ENCODE results near the gene PNMA3. TPM values are rescaled to one million over a fixed set of nuclear protein-coding genes. Genes with fewer than 3 reads are reported as not detected.

Gene PNMA3
- total and polyA plus RNA-seq, 10 of the 15 experiments (the other 5 are each of a cell fraction or from before 2014, with no cell fraction given), result 0.06 TPM; not detected in 9

Small RNAs within 50 kb of the gene (small RNA-seq; reads per million reads assigned to genes)
- not detected for gene AC243428.1

Other genes starting within 250 kb of the PNMA3 start
- gene CETN2, start 225.7 kb upstream of the PNMA3 start, total RNA-seq (2014; rRNA removed), result 12.7 and 14.0 TPM in 2 replicates
- 21.1 and 23.0 TPM in 2 replicates for gene CETN2, start 225.7 kb upstream of the PNMA3 start, total RNA-seq (2014; rRNA removed; fragmentation: Illumina TruSeq; extraction: Trizol)
- 11.4 and 12.0 TPM in 2 replicates for gene CETN2, start 225.7 kb upstream of the PNMA3 start, total RNA-seq (2021)
- gene CETN2, start 225.7 kb upstream of the PNMA3 start, polyA plus RNA-seq (2011; rRNA removed), result 15.9 and 20.0 TPM in 2 replicates
- 26.2 and 33.5 TPM in 2 replicates for gene CETN2, start 225.7 kb upstream of the PNMA3 start, polyA plus RNA-seq (2014; fragmentation: Illumina TruSeq; extraction: Trizol)
- 10 to 100 TPM; 18.9 to 26.1 TPM for gene CETN2, start 225.7 kb upstream of the PNMA3 start, polyA plus RNA-seq (2014; fragmentation: Nextera tagmentation; extraction: Ambion mirVana)
- 9.4 and 13.8 TPM in 2 replicates for gene CETN2, start 225.7 kb upstream of the PNMA3 start, polyA plus RNA-seq (2014; rRNA removed)
- 10 to 100 TPM; 27.4 to 30.3 TPM for gene CETN2, start 225.7 kb upstream of the PNMA3 start, polyA plus RNA-seq (2016; fragmentation: Nextera tagmentation; extraction: Ambion mirVana)
- gene NSDHL, start 225.4 kb upstream of the PNMA3 start, total RNA-seq (2014; rRNA removed), result 22.9 and 25.9 TPM in 2 replicates
- gene NSDHL, start 225.4 kb upstream of the PNMA3 start, total RNA-seq (2014; rRNA removed; fragmentation: Illumina TruSeq; extraction: Trizol), result 16.0 and 16.9 TPM in 2 replicates
- 23.5 and 24.2 TPM in 2 replicates for gene NSDHL, start 225.4 kb upstream of the PNMA3 start, total RNA-seq (2021)
- gene NSDHL, start 225.4 kb upstream of the PNMA3 start, polyA plus RNA-seq (2011; rRNA removed), result 31.9 and 37.1 TPM in 2 replicates
- gene NSDHL, start 225.4 kb upstream of the PNMA3 start, polyA plus RNA-seq (2014; fragmentation: Illumina TruSeq; extraction: Trizol), result 33.6 and 43.4 TPM in 2 replicates
- 10 to 100 TPM; 21.8 to 27.8 TPM for gene NSDHL, start 225.4 kb upstream of the PNMA3 start, polyA plus RNA-seq (2014; fragmentation: Nextera tagmentation; extraction: Ambion mirVana)
- 24.7 and 25.3 TPM in 2 replicates for gene NSDHL, start 225.4 kb upstream of the PNMA3 start, polyA plus RNA-seq (2014; rRNA removed)
- gene NSDHL, start 225.4 kb upstream of the PNMA3 start, polyA plus RNA-seq (2016; fragmentation: Nextera tagmentation; extraction: Ambion mirVana), result 10 to 100 TPM; 32.0 to 33.0 TPM
- gene ZNF185, start 158.4 kb upstream of the PNMA3 start, total RNA-seq (2014; rRNA removed), result 0.56 and 0.71 TPM in 2 replicates
- 0.54 and 0.55 TPM in 2 replicates for gene ZNF185, start 158.4 kb upstream of the PNMA3 start, total RNA-seq (2014; rRNA removed; fragmentation: Illumina TruSeq; extraction: Trizol)
- gene ZNF185, start 158.4 kb upstream of the PNMA3 start, total RNA-seq (2021), result 0.51 and 0.69 TPM in 2 replicates
- gene ZNF185, start 158.4 kb upstream of the PNMA3 start, polyA plus RNA-seq (2011; rRNA removed), result 1.3 and 1.6 TPM in 2 replicates
- gene ZNF185, start 158.4 kb upstream of the PNMA3 start, polyA plus RNA-seq (2014; fragmentation: Illumina TruSeq; extraction: Trizol), result 0.46 and 0.85 TPM in 2 replicates
- under 1 TPM; 0.23 to 0.27 TPM for gene ZNF185, start 158.4 kb upstream of the PNMA3 start, polyA plus RNA-seq (2014; fragmentation: Nextera tagmentation; extraction: Ambion mirVana)
- 0.51 and 0.74 TPM in 2 replicates for gene ZNF185, start 158.4 kb upstream of the PNMA3 start, polyA plus RNA-seq (2014; rRNA removed)
- gene ZNF185, start 158.4 kb upstream of the PNMA3 start, polyA plus RNA-seq (2016; fragmentation: Nextera tagmentation; extraction: Ambion mirVana), result under 1 TPM; 0.71 to 0.97 TPM
- not detected in 2 replicates for gene PNMA5, start 62.4 kb upstream of the PNMA3 start, total RNA-seq (2014; rRNA removed)
- gene PNMA5, start 62.4 kb upstream of the PNMA3 start, total RNA-seq (2014; rRNA removed; fragmentation: Illumina TruSeq; extraction: Trizol), result not detected in 2 replicates
- not detected in 2 replicates for gene PNMA5, start 62.4 kb upstream of the PNMA3 start, total RNA-seq (2021)
- gene PNMA5, start 62.4 kb upstream of the PNMA3 start, polyA plus RNA-seq (2011; rRNA removed), result not detected in 2 replicates
- 0.03 TPM in 1 of 2 replicates, not detected in the other for gene PNMA5, start 62.4 kb upstream of the PNMA3 start, polyA plus RNA-seq (2014; fragmentation: Illumina TruSeq; extraction: Trizol)
- gene PNMA5, start 62.4 kb upstream of the PNMA3 start, polyA plus RNA-seq (2014; fragmentation: Nextera tagmentation; extraction: Ambion mirVana), result not detected
- not detected in 2 replicates for gene PNMA5, start 62.4 kb upstream of the PNMA3 start, polyA plus RNA-seq (2014; rRNA removed)
- not detected for gene PNMA5, start 62.4 kb upstream of the PNMA3 start, polyA plus RNA-seq (2016; fragmentation: Nextera tagmentation; extraction: Ambion mirVana)
- gene PNMA6A, start 16.0 kb downstream of the PNMA3 start, total RNA-seq (2014; rRNA removed), result 0.16 and 0.23 TPM in 2 replicates
- gene PNMA6A, start 16.0 kb downstream of the PNMA3 start, total RNA-seq (2014; rRNA removed; fragmentation: Illumina TruSeq; extraction: Trizol), result not detected in 2 replicates
- gene PNMA6A, start 16.0 kb downstream of the PNMA3 start, total RNA-seq (2021), result not detected in 2 replicates
- not detected in 2 replicates for gene PNMA6A, start 16.0 kb downstream of the PNMA3 start, polyA plus RNA-seq (2011; rRNA removed)
- 0.03 TPM in 1 of 2 replicates, not detected in the other for gene PNMA6A, start 16.0 kb downstream of the PNMA3 start, polyA plus RNA-seq (2014; fragmentation: Illumina TruSeq; extraction: Trizol)
- gene PNMA6A, start 16.0 kb downstream of the PNMA3 start, polyA plus RNA-seq (2014; fragmentation: Nextera tagmentation; extraction: Ambion mirVana), result not detected
- 0.13 TPM in 1 of 2 replicates, not detected in the other for gene PNMA6A, start 16.0 kb downstream of the PNMA3 start, polyA plus RNA-seq (2014; rRNA removed)
- gene PNMA6A, start 16.0 kb downstream of the PNMA3 start, polyA plus RNA-seq (2016; fragmentation: Nextera tagmentation; extraction: Ambion mirVana), result under 1 TPM in 1 of 2 experiments, not detected in 1; 0.15 TPM
- not detected in 2 replicates for gene MAGEA1, start 122.8 kb downstream of the PNMA3 start, total RNA-seq (2014; rRNA removed)
- not detected in 2 replicates for gene MAGEA1, start 122.8 kb downstream of the PNMA3 start, total RNA-seq (2014; rRNA removed; fragmentation: Illumina TruSeq; extraction: Trizol)
- not detected in 2 replicates for gene MAGEA1, start 122.8 kb downstream of the PNMA3 start, total RNA-seq (2021)
- 0.31 and 0.37 TPM in 2 replicates for gene MAGEA1, start 122.8 kb downstream of the PNMA3 start, polyA plus RNA-seq (2011; rRNA removed)
- not detected in 2 replicates for gene MAGEA1, start 122.8 kb downstream of the PNMA3 start, polyA plus RNA-seq (2014; fragmentation: Illumina TruSeq; extraction: Trizol)
- not detected for gene MAGEA1, start 122.8 kb downstream of the PNMA3 start, polyA plus RNA-seq (2014; fragmentation: Nextera tagmentation; extraction: Ambion mirVana)
- gene MAGEA1, start 122.8 kb downstream of the PNMA3 start, polyA plus RNA-seq (2014; rRNA removed), result not detected in 2 replicates
- not detected for gene MAGEA1, start 122.8 kb downstream of the PNMA3 start, polyA plus RNA-seq (2016; fragmentation: Nextera tagmentation; extraction: Ambion mirVana)